ENCODE results near the gene THEMIS. TPM values are rescaled to one million over a fixed set of nuclear protein-coding genes. Genes with fewer than 3 reads are reported as not detected.

THEMIS gene, protein sequence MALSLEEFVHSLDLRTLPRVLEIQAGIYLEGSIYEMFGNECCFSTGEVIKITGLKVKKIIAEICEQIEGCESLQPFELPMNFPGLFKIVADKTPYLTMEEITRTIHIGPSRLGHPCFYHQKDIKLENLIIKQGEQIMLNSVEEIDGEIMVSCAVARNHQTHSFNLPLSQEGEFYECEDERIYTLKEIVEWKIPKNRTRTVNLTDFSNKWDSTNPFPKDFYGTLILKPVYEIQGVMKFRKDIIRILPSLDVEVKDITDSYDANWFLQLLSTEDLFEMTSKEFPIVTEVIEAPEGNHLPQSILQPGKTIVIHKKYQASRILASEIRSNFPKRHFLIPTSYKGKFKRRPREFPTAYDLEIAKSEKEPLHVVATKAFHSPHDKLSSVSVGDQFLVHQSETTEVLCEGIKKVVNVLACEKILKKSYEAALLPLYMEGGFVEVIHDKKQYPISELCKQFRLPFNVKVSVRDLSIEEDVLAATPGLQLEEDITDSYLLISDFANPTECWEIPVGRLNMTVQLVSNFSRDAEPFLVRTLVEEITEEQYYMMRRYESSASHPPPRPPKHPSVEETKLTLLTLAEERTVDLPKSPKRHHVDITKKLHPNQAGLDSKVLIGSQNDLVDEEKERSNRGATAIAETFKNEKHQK
- under 0.01 TPM in 2 replicates for total RNA-seq

DNA sequence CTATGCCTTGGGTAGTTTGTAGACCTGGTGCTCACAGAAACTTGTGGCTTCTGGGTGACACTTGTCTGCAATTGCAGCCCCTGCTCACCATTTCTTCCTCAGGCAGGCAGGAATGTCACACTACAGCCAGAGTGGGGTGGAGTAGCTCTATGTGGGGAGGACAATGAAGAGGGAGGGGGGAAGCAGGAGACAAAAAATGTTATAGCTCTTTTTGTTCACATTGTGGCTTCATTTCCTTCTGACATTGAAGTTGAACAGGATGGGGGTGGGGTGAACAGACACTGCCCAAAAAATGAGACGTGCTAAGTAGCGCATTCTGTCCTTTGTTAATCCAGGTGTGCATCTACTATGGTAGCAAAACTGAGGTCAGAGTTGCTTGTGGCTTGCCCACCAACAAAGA, at the start of gene THEMIS:
THEMIS (minus strand) TSS at position 124 of the 400 bp plus-strand sequence. CDS start 126 bp downstream, outside the sequence.
- no peak within 1 kb of the TSS for H3K27ac ChIP-seq (ENCODE audit: low read depth, low read length)
- no peaks in the 10 kb centered on the region for H3K4me1 ChIP-seq (ENCODE audit: insufficient read depth, low read length)
- H3K36me3 ChIP-seq (ENCODE audit: insufficient read depth, low read length) = no peaks in the 10 kb centered on the region
- H3K4me2 ChIP-seq (ENCODE audit: insufficient read depth, low read length) = no peak within 1 kb of the TSS
- no peak for DNase-seq (ENCODE audit: insufficient read length, low spot score, missing footprints)
- no peaks in the 10 kb centered on the region for H3K9me3 ChIP-seq (ENCODE audit: low read depth, low read length)
- TF ChIP-seq, protein P1, sequence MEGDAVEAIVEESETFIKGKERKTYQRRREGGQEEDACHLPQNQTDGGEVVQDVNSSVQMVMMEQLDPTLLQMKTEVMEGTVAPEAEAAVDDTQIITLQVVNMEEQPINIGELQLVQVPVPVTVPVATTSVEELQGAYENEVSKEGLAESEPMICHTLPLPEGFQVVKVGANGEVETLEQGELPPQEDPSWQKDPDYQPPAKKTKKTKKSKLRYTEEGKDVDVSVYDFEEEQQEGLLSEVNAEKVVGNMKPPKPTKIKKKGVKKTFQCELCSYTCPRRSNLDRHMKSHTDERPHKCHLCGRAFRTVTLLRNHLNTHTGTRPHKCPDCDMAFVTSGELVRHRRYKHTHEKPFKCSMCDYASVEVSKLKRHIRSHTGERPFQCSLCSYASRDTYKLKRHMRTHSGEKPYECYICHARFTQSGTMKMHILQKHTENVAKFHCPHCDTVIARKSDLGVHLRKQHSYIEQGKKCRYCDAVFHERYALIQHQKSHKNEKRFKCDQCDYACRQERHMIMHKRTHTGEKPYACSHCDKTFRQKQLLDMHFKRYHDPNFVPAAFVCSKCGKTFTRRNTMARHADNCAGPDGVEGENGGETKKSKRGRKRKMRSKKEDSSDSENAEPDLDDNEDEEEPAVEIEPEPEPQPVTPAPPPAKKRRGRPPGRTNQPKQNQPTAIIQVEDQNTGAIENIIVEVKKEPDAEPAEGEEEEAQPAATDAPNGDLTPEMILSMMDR (IDR thresholded peaks at IDR 0.05; ENCODE audit: extremely low read depth, low read depth, low read length) = no peak
- H4K20me1 ChIP-seq (ENCODE audit: insufficient read depth, low read length) = no peaks in the 10 kb centered on the region
- no peak within 1 kb of the TSS for H3K4me3 ChIP-seq (ENCODE audit: insufficient read depth, low read length)
- no peaks in the 10 kb centered on the region for H3K79me2 ChIP-seq (ENCODE audit: insufficient read depth, low read length)
- H2AFZ ChIP-seq (ENCODE audit: low read length) = no peak within 1 kb of the TSS
- H3K27me3 ChIP-seq (ENCODE audit: insufficient read depth, low read length) = no peaks in the 10 kb centered on the region

- H4K20me1 ChIP-seq (ENCODE audit: insufficient read depth, low read length) = no peaks in the 10 kb centered on the region
- no peak for DNase-seq (ENCODE audit: insufficient read length, low spot score, missing footprints)
- H3K27ac ChIP-seq (ENCODE audit: low read depth, low read length) = no peak overlapping the region
- H3K4me2 ChIP-seq (ENCODE audit: insufficient read depth, low read length) = no peak overlapping the region
- no peak overlapping the region for H3K4me3 ChIP-seq (ENCODE audit: insufficient read depth, low read length)
- H3K4me1 ChIP-seq (ENCODE audit: insufficient read depth, low read length) = no peaks in the 10 kb centered on the region
- H3K27me3 ChIP-seq (ENCODE audit: insufficient read depth, low read length) = no peaks in the 10 kb centered on the region
- no peak overlapping the region for H2AFZ ChIP-seq (ENCODE audit: low read length)
- H3K9me3 ChIP-seq (ENCODE audit: low read depth, low read length) = no peaks in the 10 kb centered on the region
- TF ChIP-seq, protein P1 (IDR thresholded peaks at IDR 0.05; ENCODE audit: extremely low read depth, low read depth, low read length) = no peak
- no peaks in the 10 kb centered on the region for H3K36me3 ChIP-seq (ENCODE audit: insufficient read depth, low read length)
- H3K79me2 ChIP-seq (ENCODE audit: insufficient read depth, low read length) = no peaks in the 10 kb centered on the region
These were observed 48.4 kb upstream of the THEMIS start for GRCh38 chr6:127949251-127949650.

DNA sequence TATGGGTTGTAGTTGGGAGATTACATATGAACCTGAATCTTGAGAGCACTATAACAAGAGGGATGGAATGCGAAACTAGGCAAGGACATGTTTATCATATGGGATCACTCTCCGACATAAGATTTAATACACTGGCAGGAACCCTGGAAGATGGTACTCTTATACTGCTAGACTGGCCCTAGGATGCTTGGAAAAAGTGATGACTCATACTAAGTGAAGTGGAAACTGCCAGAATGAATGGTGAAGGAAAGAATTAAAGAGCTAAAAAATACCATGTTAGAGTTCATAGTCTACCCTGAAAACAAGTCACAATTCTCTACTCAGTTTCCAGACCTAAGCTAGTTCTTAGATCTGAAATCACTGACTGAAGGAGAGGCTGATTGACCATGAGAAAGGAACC, 45.5 kb upstream of the THEMIS start:
- H3K79me2 ChIP-seq (ENCODE audit: insufficient read depth, low read length) = no peaks in the 10 kb centered on the region
- H3K27me3 ChIP-seq (ENCODE audit: insufficient read depth, low read length) = no peaks in the 10 kb centered on the region
- no peak overlapping the region for H3K4me3 ChIP-seq (ENCODE audit: insufficient read depth, low read length)
- no peaks in the 10 kb centered on the region for H3K4me1 ChIP-seq (ENCODE audit: insufficient read depth, low read length)
- H4K20me1 ChIP-seq (ENCODE audit: insufficient read depth, low read length) = no peaks in the 10 kb centered on the region
- H3K36me3 ChIP-seq (ENCODE audit: insufficient read depth, low read length) = no peaks in the 10 kb centered on the region
- no peak overlapping the region for H3K27ac ChIP-seq (ENCODE audit: low read depth, low read length)
- H3K9me3 ChIP-seq (ENCODE audit: low read depth, low read length) = no peaks in the 10 kb centered on the region
- TF ChIP-seq, protein P1 (IDR thresholded peaks at IDR 0.05; ENCODE audit: extremely low read depth, low read depth, low read length) = no peak
- no peak overlapping the region for H2AFZ ChIP-seq (ENCODE audit: low read length)
- H3K4me2 ChIP-seq (ENCODE audit: insufficient read depth, low read length) = no peak overlapping the region
- no peak for DNase-seq (ENCODE audit: insufficient read length, low spot score, missing footprints)

DNA sequence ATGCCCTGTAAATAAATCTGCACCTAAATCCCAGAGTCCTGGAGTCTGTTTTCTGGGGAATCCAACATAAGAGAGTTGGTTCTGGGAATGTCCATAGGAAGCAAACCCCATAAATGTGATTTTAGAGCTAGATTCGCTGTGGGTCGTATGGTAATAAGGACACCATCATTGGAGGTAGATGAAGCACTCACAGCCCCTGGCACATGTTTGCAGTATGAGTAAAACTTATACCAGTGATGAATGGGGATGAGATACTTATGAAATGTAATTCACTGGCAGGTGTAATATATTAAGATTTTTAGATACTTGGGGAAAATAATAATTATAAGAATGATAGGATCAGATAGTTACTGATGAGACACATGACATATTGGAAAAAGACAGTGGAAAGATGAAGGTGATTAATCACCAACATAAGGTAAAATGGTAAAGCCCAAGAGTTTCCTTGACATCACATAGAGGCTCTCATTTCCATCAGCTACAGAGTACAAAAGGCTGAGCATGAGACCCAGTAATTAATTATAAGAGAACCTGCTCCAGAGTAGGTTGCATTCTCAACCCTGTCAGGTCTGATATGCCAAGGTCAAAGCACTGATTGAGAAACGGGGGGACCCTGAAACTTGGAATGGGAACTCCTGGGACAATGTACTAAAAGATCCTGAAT, 44.7 kb upstream of the THEMIS start:
- H3K9me3 ChIP-seq (ENCODE audit: low read depth, low read length) = no peaks in the 10 kb centered on the region
- no peak overlapping the region for H2AFZ ChIP-seq (ENCODE audit: low read length)
- TF ChIP-seq, protein P1 (IDR thresholded peaks at IDR 0.05; ENCODE audit: extremely low read depth, low read depth, low read length) = no peak
- no peak for DNase-seq (ENCODE audit: insufficient read length, low spot score, missing footprints)
- H3K4me3 ChIP-seq (ENCODE audit: insufficient read depth, low read length) = no peak overlapping the region
- no peaks in the 10 kb centered on the region for H3K79me2 ChIP-seq (ENCODE audit: insufficient read depth, low read length)
- H3K4me1 ChIP-seq (ENCODE audit: insufficient read depth, low read length) = no peaks in the 10 kb centered on the region
- no peaks in the 10 kb centered on the region for H3K27me3 ChIP-seq (ENCODE audit: insufficient read depth, low read length)
- H4K20me1 ChIP-seq (ENCODE audit: insufficient read depth, low read length) = no peaks in the 10 kb centered on the region
- H3K27ac ChIP-seq (ENCODE audit: low read depth, low read length) = no peak overlapping the region
- no peaks in the 10 kb centered on the region for H3K36me3 ChIP-seq (ENCODE audit: insufficient read depth, low read length)
- no peak overlapping the region for H3K4me2 ChIP-seq (ENCODE audit: insufficient read depth, low read length)
